Activated B cell treated with CpG ODN at 0.5 μM for 24 hours (primary cell): ENCODE measurements around the gene MYO5C. TPM values are rescaled to one million over a fixed set of nuclear protein-coding genes. Genes with fewer than 3 reads are reported as not detected.
"Not testable (repeated sequence)": the region's sequence is repeated elsewhere in the genome, so short reads cannot be mapped to it uniquely, and the experiment has no call there.

Source experiments
- ATAC-seq: fragments of 200-7000 bp; cut with Tn5 transposase; one replicate; pipeline ENCODE4 v1.10.0; 2021; ENCODE audit warnings: low read depth, mild to moderate bottlenecking, moderate library complexity
- CTCF ChIA-PET: fragments of 350-600 bp; sonication (Branson Sonifier 250); formaldehyde crosslinking; loops from one replicate; lab custom pipeline; 2021; ENCODE audit warnings: antibody characterized with exemption; lab: Charles Lee
- POLR2A ChIA-PET: fragments of 350-600 bp; sonication (Branson Sonifier 250); formaldehyde crosslinking; loops from one replicate; lab custom pipeline; 2021; ENCODE audit warnings: antibody characterized with exemption; lab: Charles Lee
- DNase-seq: peaks from one replicate; pipeline ENCODE4 v3.0.0; 2022
- H3K27ac Mint-ChIP-seq: one replicate; pipeline ENCODE4 v1.8.0; 2020; ENCODE audit warnings: mixed read lengths
- H3K27me3 Mint-ChIP-seq: one replicate; pipeline ENCODE4 v1.8.0; 2021; ENCODE audit warnings: mixed read lengths
- H3K36me3 Mint-ChIP-seq: one replicate; pipeline ENCODE4 v1.8.0; 2021; ENCODE audit warnings: low read depth, mixed read lengths
- H3K4me1 Mint-ChIP-seq: one replicate; pipeline ENCODE4 v1.8.0; 2021; ENCODE audit warnings: mixed read lengths
- H3K4me3 Mint-ChIP-seq: one replicate; pipeline ENCODE4 v1.8.0; 2020; ENCODE audit warnings: mild to moderate bottlenecking, mixed read lengths
- H3K9me3 Mint-ChIP-seq: one replicate; pipeline ENCODE4 v1.8.0; 2020; ENCODE audit warnings: mixed read lengths
- CTCF ChIP-seq: fragments of 200-600 bp; IDR thresholded peaks from one replicate; pipeline ENCODE4 v1.8.0; 2022; ENCODE audit warnings: antibody characterized with exemption, mild to moderate bottlenecking
- intact Hi-C: fragments of 100-400 bp; cut with micrococcal nuclease; formaldehyde crosslinking; loops from one replicate; pipeline ENCODE4 v1.15.1; 2024
- total RNA-seq: library from RNA; stranded (reverse); gene quantifications from 2 replicates; pipeline ENCODE4 v1.2.3, GENCODE V29; 2022

The MYO5C gene
- total RNA-seq, 1 donor from 2014 or later = 3.3 TPM

DNA sequence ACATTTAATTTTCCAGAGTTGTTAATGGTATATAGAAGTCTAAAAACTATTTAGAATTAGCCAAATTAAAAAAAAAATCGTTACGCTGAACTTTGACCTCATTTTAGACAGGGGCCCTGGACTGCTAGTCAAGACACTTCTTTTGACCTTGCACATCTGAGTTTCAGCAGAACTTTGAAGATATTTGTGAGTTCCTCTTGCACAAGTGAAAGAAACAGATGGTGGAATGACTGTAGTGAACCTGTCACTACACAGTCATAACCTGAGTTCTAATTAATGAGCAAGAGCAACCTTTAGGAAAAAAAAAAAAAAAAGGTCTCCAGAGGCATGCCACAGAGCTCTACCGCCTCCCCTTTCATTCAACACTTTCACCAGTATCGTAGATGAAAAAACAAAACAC lies 5.3 kb downstream of the MYO5C start:
- intact Hi-C loops = loop anchor here (2.0 kb wide), 1 partner anchor 28 kb away; no protein-coding TSS in a partner anchor
- no peak for TF ChIP-seq CTCF
- Mint-ChIP-seq H3K27ac (peak overlapping the region; percentile 1), H3K9me3 (no peaks in the 10 kb centered on the region), H3K4me1 (peaks cover 28% of the 10 kb centered on the region), H3K36me3 (no peaks in the 10 kb centered on the region), H3K27me3 (peaks cover 9% of the 10 kb centered on the region), H3K4me3 (no peak overlapping the region)
- ChIA-PET POLR2A (interaction anchor here (1.4 to 1.7 kb wide), 3 partner anchors 19 to 33 kb away, joined by 6 to 8 read pairs (median 7); no protein-coding TSS in a partner anchor), CTCF (interaction anchor here (1.1 to 1.4 kb wide), 2 partner anchors 29 to 33 kb away, joined by 3 to 4 read pairs; no protein-coding TSS in a partner anchor)
- ATAC-seq (peak; percentile 58), DNase-seq (no peak)

- CTCF ChIA-PET = no interaction called here
- TF ChIP-seq CTCF = no peak
- ATAC-seq = no peak
- Mint-ChIP-seq H3K4me3 (no peak overlapping the region), H3K36me3 (no peaks in the 10 kb centered on the region), H3K27me3 (peaks cover 9% of the 10 kb centered on the region), H3K4me1 (peaks cover 25% of the 10 kb centered on the region), H3K27ac (no peak overlapping the region), H3K9me3 (no peaks in the 10 kb centered on the region)
- intact Hi-C loops = loop anchor here (2.0 kb wide), 1 partner anchor 27 kb away; no protein-coding TSS in a partner anchor
- POLR2A ChIA-PET = interaction anchor here (1.5 to 1.7 kb wide), 2 partner anchors 19 to 33 kb away, joined by 6 to 8 read pairs; no protein-coding TSS in a partner anchor
- no peak for DNase-seq
These were observed 5.9 kb downstream of the MYO5C start for GRCh38 chr15:52289629-52290081.

DNA sequence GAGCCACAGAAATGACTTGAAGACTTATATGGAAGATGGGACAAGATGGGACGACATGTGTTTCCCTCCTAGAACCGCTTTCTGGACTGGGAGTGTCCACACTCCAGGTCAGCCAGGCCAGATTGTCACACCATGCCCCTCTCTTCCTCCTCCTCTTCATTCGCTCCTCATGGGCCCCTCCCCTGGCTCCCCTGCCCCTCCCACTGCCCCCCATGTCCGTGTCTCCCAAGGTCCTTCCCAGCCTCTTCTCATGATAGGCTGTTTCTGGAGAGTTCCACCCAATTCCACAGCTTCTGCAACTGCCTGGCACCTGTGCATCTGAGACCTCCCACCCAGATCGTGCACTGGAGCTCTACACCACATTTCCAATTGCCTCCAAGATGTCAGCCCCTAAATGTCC lies 6.6 kb downstream of the MYO5C start:
- Mint-ChIP-seq H3K27me3 (peaks cover 4% of the 10 kb centered on the region), H3K4me3 (no peak overlapping the region), H3K4me1 (peaks cover 20% of the 10 kb centered on the region), H3K9me3 (no peaks in the 10 kb centered on the region), H3K36me3 (no peaks in the 10 kb centered on the region), H3K27ac (no peak overlapping the region)
- intact Hi-C loops = no loop called here
- DNase-seq (no peak), ATAC-seq (no peak)
- CTCF ChIA-PET = no interaction called here
- no peak for TF ChIP-seq CTCF
- POLR2A ChIA-PET = no interaction called here

DNA sequence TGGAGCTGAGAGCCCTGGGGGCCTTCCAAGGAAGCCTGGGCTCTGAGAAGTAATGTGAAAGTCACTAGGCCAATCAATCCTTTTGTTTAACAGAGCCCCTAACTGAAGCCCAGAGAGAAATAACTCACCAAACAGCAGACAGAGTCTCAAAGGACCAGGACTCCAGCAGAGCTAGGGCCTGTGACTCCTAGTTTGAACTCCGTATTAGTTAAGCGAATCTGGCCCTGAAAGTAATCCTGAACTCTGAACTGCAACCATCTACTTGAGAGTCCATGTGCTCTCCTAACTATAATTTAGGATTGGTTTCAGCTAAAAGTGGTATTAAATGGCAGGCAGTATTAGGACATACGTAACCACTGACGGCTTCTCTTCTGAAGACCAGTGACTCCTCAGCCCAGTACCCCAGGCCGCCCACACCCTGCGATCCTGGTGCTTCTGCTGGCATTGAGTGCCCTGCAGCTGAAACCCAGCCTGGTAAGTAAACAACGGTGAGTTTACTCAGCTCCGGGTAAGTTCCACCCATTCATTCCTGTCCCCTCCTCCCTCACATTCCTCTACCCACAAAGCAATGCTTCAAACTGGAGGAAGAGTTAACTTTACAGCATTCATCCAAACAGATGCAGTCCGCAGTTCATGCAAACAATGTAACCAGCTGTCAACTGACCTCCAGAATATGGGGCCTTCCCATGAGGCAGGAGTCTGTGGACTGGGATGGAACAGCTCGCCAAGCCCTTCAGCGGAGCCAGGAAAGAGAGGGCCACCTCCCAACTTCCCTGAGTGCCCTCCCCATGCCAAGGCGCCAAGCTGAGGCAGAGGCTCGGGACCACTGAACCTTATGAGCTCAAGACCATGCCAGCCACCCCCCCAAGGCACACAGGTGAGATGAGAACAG lies 7.3 kb downstream of the MYO5C start:
- no peak for TF ChIP-seq CTCF
- ChIA-PET POLR2A (no interaction called here), CTCF (no interaction called here)
- no peak overlapping the region for H3K27ac Mint-ChIP-seq
- intact Hi-C loops = no loop called here
- no peaks in the 10 kb centered on the region for H3K36me3 Mint-ChIP-seq
- no peaks in the 10 kb centered on the region for H3K9me3 Mint-ChIP-seq
- no peak for DNase-seq
- peaks cover 13% of the 10 kb centered on the region for H3K4me1 Mint-ChIP-seq
- no peaks in the 10 kb centered on the region for H3K27me3 Mint-ChIP-seq
- H3K4me3 Mint-ChIP-seq = no peak overlapping the region
- ATAC-seq = no peak

- ATAC-seq = no peak
- Mint-ChIP-seq H3K27ac (no peak overlapping the region), H3K9me3 (no peaks in the 10 kb centered on the region), H3K4me3 (no peak overlapping the region), H3K36me3 (no peaks in the 10 kb centered on the region), H3K4me1 (peaks cover 10% of the 10 kb centered on the region), H3K27me3 (no peaks in the 10 kb centered on the region)
- TF ChIP-seq CTCF = no peak
- intact Hi-C loops = no loop called here
- DNase-seq = no peak
- CTCF ChIA-PET = no interaction called here
- POLR2A ChIA-PET = no interaction called here
These were observed 8.5 kb downstream of the MYO5C start for GRCh38 chr15:52287114-52287513.

GRCh38 chr15:52285941-52286340 lies 9.7 kb downstream of the MYO5C start:
- CTCF ChIA-PET, H3K9me3 Mint-ChIP-seq, ATAC-seq, DNase-seq, POLR2A ChIA-PET, intact Hi-C loops, H3K27me3 Mint-ChIP-seq, H3K27ac Mint-ChIP-seq, H3K4me1 Mint-ChIP-seq, H3K4me3 Mint-ChIP-seq, H3K36me3 Mint-ChIP-seq: not testable (repeated sequence)
